Panc1 (cell line): ENCODE data around the gene WASL.

ENCODE experiments used
- CTCF ChIP-seq: fragments of 450-650 bp; IDR thresholded peaks from 2 replicates; pipeline ENCODE4 v1.5.1; 2017; ENCODE audit warnings: mild to moderate bottlenecking
- POLR2AphosphoS5 ChIP-seq: IDR thresholded peaks from 2 replicates; pipeline ENCODE4 v1.6.1; 2012; ENCODE audit warnings: mild to moderate bottlenecking, low read depth, low read length, moderate library complexity
- REST ChIP-seq, 2 experiments: IDR thresholded peaks; 2 replicates each; pipeline ENCODE4 v1.6.1; 2011 to 2012; ENCODE audit warnings: low read depth in 2 of 2, control low read depth in 1 of 2, low read length in 1 of 2, mild to moderate bottlenecking in 1 of 2, moderate library complexity in 1 of 2; ENCODE audit not compliant: insufficient read depth in 1 of 2

GRCh38 chr7:123724817-123725253, 24.0 kb downstream of the WASL start:
- TF ChIP-seq CTCF (no peak), POLR2AphosphoS5 (no peak), REST (IDR thresholded peaks at IDR 0.05; ENCODE audit: insufficient read depth in 1 of 2, low read depth in 2 of 2, low read length in 1 of 2) (no peak)
